HG03571 (cell line): ENCODE data around the gene SYNJ2BP.
"Not testable (repeated sequence)": the region's sequence is repeated elsewhere in the genome, so short reads cannot be mapped to it uniquely, and the experiment has no call there.

ENCODE experiments used
- ATAC-seq: cut with Tn5 transposase; IDR thresholded peaks from one replicate; pipeline ENCODE4 v1.9.1; 2021; ENCODE audit not compliant: unreplicated experiment

The SYNJ2BP gene, protein sequence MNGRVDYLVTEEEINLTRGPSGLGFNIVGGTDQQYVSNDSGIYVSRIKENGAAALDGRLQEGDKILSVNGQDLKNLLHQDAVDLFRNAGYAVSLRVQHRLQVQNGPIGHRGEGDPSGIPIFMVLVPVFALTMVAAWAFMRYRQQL

DNA sequence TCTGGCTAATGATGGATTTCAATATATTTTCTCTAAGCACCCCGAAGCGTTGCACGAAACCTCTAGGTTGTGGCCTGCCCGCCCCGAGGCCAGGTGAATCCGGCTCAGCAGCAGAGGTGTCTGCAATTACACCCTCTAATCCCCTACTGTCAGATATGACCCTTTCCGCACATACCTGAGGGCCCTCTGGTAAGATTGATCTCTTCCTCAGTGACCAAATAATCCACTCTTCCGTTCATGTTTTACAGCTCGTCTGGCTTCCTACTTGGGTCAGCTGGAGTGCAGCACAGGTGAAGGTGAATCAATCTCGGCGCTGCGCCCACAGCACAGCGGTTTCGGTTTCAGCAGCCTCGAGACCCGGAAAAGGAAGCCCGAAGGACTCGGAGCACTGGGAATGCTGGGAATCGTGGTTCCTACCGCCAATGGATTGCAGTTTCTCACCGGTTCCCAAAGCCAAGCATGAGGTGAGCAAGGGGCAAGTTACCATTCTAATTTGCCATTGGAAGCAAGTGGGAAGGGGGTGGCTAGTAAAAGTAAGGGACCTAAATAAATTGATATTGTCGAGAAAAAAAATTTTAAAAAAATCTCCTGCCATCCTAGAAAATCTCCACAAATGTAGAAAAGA is at the start of gene SYNJ2BP:
Gene SYNJ2BP (minus strand): TSS at position 366 of the 625 bp plus-strand sequence. CDS start 127 bp downstream, at position 239.
- ATAC-seq, result no peak

DNA sequence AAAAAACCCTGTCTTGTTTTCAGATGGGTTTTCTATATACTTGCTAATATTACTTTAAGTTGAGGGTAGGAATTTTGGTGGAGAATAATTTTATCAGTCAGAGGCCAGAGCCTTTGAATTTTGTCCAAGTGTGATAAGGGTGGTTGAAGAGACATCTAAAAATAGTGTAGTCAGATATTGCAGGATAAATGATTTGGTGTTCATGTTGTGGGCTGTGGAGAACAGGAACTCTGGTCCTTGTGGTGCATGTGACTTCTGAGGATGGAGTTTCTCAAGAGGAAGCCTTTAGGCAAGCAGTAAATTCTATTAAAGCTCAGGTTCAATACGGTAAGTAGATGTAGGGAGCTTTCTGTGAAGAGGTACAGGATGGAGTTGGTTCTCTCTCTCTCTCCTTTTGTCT is 37.8 kb upstream of the SYNJ2BP start:
- no peak for ATAC-seq

DNA sequence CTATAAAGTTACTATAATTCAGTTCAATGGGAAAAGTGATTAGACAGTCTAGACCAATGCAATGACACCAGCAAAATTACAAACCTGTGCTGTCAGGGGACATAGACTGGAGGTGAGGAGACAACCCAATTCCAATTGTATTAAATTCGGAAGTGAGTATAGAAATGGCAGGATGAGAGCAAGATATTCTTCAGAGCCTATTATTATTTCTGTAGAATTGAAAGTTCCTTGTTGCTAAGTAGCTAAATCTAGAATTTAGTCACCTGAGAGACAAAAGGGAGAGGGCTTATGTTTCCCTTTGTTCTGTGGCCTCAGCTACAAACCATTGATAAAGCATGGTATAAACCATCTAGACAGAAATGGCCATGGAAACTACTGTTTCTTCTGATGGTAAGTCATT is 35.0 kb upstream of the SYNJ2BP start, which contains the start of gene ADAM21:
Gene ADAM21 (plus strand): TSS at position 301 of the 400 bp plus-strand sequence. CDS start 5,326 bp downstream, outside the sequence.
- no peak for ATAC-seq

DNA sequence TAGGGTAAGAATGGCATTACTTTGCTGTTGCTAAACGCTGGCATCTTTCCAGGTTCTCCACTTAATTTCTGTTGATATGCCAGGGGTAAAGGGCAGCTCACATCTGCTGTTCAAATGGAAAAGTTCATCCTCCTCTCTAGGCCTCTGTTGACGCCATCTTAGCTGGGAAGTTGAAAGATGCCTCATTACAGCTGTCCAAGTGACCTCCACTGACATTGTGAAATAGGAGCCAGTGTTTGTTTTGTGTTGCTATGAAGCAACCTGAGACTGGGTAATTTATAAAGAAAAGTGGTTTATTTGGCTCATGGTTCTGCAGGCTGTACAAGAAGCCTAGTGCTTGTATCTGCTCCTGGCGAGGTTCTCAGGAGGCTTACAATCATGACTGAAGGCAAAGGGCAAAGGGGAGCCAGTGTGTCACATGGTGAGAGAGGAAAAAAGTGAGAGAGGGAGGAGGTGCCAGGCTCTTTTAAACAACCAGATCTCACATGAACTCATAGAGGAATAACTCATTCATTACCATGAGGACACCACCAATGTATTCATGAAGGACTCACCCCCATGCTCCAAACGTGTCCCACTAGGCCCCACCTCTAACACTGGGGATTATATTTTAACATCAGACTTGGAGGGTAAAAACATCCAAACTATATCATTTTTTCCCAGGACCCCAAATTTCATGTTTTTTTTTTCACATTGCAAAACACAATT is 31.9 kb upstream of the SYNJ2BP start:
- ATAC-seq, result no peak

DNA sequence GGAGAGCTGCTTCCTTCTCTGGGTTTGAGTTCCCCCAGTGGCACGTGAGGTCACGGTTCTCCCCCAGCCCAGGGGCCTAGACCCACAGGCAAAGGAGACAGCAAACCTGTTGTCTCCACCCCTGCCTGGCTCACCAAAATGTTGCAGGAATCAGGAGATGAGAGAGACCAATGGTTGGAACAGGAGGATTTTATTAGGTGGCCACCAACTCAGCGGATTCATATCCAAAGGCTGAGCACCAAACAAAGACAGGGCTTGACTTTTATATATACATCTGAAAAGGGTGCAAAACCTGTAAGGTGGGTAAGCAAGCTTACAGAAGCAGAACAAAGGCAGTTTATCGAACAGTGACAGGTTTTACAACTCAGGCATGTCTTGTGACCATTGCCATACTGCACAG is 25.9 kb upstream of the SYNJ2BP start:
- no peak for ATAC-seq

DNA sequence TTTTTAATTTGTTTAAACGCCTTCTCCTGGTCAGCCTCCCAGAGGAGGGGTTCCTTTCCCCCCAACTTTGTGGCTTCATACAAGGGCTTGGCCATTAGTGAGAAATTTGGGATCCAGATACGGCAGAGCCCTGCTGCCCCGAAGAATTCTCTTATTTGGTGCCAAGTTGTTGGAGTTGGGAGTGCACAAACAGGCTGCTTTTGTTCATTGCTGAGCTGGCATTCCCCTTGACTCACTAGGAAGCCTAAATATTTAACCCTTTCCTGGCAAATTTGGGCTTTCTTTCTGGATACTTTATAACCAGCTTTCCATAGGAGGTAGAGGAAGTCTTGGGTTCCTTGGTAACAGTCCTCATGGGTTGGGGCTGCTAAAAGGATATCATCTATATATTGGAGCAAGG is 24.8 kb upstream of the SYNJ2BP start:
- no peak for ATAC-seq

DNA sequence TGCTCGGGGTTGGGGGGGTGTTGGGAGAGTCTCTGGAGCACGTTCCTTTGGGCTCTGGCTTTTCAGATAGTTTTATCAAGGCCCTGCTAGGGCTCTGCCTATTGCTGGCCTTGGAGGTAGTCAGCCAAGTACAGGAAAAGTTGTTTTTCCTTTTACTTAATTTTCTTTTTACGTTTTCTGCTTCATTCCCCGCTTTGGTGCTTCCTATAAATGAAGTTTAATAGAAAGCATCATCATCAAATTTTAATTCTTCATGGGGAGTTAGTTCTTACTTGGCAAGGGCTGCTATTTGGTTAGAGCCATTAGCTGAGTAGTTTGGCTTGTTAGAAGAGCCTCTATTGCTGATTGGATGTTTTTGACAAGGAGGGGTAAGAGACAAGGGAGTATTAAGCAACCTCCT is 20.0 kb upstream of the SYNJ2BP start:
- ATAC-seq, result no peak

DNA sequence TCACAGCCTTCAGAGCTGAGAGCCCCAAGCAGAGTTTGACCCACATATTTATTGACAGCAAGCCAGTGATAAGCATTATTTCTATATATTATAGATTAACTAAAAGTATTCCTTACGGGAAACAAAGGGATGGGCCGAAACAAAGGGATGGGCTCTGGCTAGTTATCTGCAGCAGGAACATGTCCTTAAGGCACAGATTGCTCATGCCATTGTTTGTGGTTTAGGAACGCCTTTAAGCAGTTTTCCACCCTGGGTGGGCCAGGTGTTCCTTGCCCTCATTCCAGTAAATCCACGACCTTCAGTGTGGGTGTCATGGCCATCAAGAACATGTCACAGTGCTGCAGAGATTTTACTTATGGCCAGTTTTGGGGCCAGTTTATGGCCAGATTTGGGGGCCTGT is 9.7 kb upstream of the SYNJ2BP start:
- not testable (repeated sequence) for ATAC-seq

DNA sequence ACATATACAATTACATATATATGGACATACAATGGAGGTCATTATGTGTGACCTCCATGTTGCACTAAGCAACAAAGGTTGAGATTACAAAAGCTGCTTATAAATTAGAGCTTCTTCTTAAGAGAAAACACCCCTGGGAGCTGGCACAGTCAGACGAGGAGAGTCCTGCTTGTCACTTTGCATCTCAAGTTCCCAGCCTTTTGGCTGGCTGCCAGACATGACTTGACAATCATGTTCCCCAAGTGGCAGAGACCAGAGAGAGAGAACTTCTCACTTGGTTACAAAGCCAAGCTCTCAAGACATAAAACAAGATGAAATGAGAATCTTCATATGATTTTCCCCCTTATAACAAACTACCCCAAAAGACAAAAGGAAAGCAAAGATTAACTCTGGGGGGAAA is 8.5 kb upstream of the SYNJ2BP start:
- ATAC-seq, result no peak

DNA sequence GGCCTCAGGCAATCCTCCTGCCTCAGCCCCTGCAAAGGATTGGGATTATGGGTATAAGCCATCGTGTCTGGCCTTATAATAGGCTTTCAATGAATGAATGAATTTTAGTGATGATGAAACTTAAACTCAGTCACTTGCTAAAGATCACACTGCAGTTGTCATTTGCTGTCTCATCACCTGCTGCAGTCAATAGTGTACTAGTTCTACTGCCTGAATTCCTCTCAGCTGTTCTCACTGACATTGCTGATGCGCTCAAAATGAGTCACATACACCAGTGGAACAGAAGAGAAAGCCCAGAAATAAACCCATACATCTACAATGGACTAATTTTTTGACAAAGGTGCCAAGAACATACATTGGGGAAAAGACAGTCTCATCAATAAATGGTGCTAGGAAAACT is 5.6 kb upstream of the SYNJ2BP start:
- no peak for ATAC-seq

DNA sequence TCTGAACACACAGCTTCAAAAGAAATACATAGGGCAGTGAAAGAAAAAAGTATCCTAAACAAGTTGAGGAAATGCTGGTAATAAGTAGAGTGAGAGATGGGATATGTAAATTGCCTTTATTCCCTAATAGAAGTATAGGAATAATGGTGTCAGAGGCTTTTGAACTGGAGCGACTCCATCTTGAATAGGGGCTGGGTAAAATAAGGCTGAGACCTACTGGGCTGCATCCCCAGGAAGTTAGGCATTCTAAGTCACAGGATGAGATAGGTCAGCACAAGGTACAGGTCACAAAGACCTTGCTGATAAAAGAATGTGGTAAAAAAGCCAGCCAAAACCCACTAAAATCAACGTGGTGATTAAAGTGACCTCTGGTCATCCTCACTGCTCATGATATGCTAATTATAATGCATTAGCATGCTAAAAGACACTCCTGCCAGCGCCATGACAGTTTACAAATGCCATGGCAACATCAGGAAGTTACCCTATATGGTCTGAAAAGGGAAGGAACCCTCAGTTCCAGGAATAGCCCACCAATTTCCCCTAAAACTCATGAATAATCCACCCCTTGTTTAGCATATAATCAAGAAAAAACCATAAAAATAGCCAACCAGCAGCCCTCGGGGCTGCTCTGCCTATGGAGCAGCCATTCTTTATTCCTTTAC is 2.5 kb upstream of the SYNJ2BP start:
- ATAC-seq, result not testable (repeated sequence)

DNA sequence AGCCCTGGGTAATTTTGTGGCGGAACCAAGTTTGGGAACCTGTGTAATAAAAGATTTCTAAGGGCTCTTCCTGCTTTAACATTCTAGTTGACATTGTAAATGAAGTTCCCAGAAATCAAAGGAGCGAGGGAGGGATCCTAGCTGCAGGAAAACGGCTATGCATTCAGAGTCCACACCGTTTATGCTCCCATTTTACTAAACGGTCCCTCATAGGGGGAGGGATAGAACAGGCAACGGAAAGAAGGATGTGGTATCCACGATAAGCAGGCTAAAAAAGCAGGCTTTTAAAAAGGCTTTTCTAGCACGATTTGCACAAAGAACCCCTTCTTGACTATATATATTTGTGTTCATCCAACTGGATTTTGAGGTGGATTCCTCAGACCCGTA is 559 bp downstream of the SYNJ2BP start:
- no peak for ATAC-seq

DNA sequence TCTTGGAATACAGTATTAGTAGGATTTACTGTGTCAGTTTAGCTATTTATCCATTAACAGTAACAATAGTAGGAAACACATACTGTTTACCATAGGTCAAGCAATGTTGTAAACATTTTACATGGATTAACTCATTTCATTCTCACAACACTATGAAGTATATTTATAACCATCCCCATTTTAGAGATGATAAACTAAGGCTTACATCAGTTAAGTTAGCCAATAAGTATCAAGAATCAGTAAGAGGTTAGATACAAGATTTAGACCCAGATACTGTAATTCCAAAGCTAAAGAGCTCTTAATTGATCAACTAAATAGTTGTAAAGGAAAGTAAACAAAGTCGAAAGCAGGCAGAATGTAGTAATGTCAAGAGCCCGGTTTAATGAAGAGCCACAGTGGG is 1.1 kb downstream of the SYNJ2BP start:
- no peak for ATAC-seq

DNA sequence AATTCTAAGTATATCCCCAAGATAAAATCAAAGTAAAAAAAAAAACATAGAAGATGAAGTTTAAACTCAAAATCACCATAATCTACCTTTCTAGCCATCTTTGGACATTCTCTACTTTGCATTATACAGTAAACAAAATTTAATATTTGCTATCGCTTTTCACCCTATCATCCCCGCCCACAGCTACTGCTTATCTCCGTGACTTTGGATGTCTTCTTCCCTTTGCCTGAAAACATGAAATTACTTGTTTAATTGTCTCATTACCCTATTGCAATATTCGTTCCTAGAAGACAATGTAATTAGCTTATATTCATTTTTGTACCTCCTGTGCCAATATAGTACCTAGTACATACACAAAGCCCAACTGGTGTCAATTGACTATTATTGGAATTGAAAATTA is 9.3 kb downstream of the SYNJ2BP start:
- no peak for ATAC-seq

DNA sequence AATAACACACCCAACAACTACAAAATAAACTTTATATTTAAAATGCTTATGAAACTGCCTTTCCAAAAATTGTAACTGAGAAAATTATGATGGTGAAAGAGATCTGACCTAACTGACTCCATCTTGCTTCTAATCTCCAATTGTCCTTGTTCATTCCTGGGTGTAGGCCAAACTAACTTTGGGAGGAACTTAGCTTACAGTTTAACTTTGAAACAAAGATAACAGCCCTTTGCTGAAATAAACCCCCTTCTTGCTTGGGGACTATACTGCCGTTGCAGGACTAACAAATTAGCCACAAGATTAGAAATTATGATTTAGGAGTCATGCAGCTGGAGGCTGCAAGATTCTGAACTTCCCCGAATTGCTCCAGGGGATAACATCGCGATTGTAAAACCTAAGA is 10.7 kb downstream of the SYNJ2BP start:
- ATAC-seq, result not testable (repeated sequence)

DNA sequence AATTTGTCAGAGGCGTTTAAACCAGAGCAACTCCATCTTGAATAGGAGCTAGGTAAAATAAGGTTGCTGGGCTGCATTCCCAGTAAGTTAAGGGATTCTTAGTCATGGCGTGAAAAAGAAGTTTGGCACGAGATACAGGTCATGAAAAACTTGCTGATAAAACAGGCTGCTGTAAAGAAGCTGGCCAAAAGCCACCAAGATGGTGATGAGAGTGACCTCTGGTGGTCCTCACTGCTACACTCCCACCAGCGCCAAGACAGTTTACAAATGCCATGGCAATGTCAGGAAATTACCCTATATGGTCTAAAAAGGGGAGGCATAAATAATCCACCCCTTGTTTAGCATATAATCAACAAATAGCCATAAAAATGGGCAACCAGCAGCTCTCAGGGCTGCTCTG is 13.6 kb downstream of the SYNJ2BP start:
- not testable (repeated sequence) for ATAC-seq

DNA sequence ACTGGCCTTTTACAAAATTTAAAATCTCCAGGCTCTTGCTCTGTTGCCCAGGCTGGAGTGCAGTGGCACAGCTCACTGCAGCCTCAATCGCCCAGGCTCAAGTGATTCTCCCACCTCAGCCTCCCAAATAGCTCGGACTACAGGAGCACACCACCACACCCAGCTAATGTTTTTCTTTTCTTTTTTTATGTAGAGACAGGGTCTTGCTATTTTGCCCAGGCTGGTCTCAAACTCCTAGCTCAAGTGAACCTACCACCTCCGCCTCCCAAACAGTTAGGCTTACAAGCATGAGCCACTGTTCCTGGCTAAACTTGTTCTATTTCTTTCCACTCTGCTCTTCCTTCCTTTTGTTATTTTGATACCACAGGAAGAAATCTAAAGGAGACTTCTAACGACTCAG is 15.2 kb downstream of the SYNJ2BP start:
- no peak for ATAC-seq

DNA sequence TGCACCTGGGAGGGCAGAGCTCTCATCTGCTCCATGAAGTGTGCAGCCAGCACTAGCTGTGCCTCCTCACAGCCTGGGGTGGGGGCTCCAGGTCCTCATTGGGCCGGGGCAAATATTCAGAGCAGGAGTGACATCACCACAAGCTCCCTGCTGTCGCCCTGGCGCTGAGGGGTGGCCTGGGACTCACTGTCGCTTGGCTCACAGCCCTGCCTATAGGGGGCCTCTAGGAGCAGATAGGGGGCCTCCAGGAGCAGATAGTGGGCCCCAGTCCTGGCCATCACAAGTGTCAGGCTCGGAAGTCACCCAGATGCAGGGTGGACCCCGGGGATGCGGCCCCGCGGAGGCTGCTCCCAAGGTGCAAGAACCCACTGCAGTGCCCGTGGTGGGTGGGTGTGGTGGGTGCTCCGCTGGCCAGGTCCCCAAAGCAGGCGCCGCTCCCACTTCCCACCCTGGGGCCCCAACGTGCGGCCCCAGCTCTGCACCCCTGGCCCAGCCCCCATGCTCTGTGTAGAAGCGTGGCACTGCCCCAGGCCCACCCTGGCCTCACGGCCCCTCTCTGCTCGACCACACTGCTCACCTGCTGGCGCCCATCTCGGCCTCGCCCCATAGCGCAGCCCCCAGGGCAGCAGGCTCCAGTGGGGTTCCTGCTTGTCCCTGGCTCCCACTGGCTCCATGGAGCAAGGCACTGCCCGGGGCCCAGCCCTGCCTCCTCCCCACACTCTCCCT is 18.0 kb downstream of the SYNJ2BP start:
- ATAC-seq, result no peak

DNA sequence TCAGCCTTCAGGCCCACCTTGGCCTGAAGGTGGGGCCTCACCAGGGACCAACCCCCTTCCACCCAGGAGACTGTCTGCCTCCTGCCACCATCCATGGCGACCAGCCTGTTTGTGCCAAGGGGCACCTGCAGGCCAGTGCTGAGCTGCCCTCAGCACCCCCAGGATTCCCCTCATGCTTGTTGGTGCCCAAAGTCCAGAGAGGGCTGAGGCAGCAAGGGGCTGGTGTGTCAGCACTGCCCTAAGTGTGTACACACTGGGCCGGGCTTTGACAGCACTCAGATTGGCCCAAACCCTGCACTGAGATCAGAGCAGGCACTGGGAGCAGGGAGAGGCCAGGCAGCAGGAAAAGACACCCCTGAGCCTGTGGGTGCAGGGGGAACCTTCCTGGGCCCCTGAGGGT is 18.6 kb downstream of the SYNJ2BP start:
- no peak for ATAC-seq

DNA sequence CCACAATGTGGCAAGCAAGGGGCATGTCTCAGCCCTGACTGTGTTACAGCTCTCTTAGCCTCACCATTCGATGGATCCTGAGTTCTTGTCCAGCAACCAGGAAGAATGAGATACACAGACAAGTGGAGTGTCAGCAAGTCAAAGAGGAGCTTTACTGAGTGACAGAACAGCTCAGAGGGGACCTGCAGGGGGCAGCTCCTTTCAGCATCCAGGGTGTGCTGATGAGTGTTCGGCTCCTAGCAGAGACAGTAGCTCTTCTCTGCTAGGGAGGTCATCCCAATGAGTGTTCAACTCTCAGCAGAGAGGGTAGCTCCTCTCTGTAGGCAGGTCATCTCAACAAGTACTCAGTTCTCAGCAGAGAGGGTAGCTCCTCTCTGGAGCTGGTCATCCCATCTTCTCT is 19.1 kb downstream of the SYNJ2BP start:
- no peak for ATAC-seq

DNA sequence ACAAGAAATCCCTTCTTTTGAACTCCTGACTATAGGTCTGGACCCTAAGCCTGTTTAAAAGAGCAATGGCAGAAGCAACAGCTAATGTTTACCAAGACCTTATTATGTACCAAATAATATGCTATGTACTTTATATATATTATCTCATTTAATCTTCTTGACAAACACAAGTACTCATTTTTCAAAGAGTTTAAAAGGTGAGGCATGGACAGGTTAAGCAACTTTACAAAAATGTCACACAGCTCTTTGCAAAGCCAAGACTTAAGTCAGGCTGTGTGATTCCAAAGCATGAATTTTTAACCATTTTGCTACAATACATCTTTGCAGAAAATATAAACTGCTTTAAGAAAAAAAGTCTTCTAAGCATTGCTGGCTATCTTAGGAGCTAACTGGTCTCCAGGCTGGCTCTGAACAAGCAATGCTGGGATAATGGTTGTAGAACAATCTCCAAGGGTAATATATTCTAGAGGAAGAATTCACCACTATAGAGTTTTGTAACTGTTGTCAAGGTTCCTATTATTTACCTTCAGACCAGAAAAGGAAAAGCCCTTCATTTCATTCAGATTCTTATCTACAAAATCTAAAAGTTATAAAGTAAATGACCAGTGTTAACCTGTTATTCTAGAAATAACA is 22.1 kb downstream of the SYNJ2BP start:
- no peak for ATAC-seq
